Stomach (tissue), 9 donors: ENCODE data around the gene PTPN14. TPM values are rescaled to one million over a fixed set of nuclear protein-coding genes. Genes with fewer than 3 reads are reported as not detected.

Experiments used
- DNase-seq, 2 donors: peaks; one replicate each; pipeline versions ENCODE4 v3.0.0 to v3.0.0-alpha.2; 2013 to 2019
- H3K27ac ChIP-seq, 5 donors: fragments of 200-600 bp in 4 of 5; sonication (generic) in 4 of 5; one replicate each; pipeline ENCODE4 v1.5.1; 2013 to 2019; ENCODE audit warnings: mild to moderate bottlenecking in 1 of 5, moderate library complexity in 1 of 5
- H3K27me3 ChIP-seq, 3 donors: fragments of 200-600 bp; sonication (generic); one replicate each; pipeline ENCODE4 v1.5.1; 2017 to 2019; ENCODE audit warnings: mixed run types in 1 of 3
- H3K36me3 ChIP-seq, 4 donors: fragments of 200-600 bp; sonication (generic); 1 replicate in 3 of 4; 2 replicates in 1 of 4; pipeline ENCODE4 v1.5.1; 2016 to 2019
- H3K4me1 ChIP-seq, 4 donors: fragments of 200-600 bp; sonication (generic); one replicate each; pipeline ENCODE4 v1.5.1; 2016 to 2019
- H3K4me3 ChIP-seq, 4 donors: fragments of 200-600 bp; sonication (generic) in 3 of 4; one replicate each; pipeline ENCODE4 v1.5.1; 2016 to 2019; ENCODE audit warnings: mild to moderate bottlenecking in 1 of 4
- H3K9me3 ChIP-seq, 4 donors: fragments of 200-600 bp; sonication (generic); one replicate each; pipeline ENCODE4 v1.5.1; 2016 to 2019
- CTCF ChIP-seq, 7 experiments: fragments of 450-650 bp in 4 of 7; fragments of 200-600 bp in 3 of 7; sonication (generic) in 3 of 7; IDR thresholded peaks; one replicate each; pipeline ENCODE4 v1.5.1; 2016 to 2019; ENCODE audit warnings: antibody characterized with exemption in 7 of 7, control low read depth in 2 of 7, mild to moderate bottlenecking in 1 of 7
- EP300 ChIP-seq: sonication (generic); formaldehyde crosslinking; IDR thresholded peaks from one replicate; pipeline ENCODE4 v1.6.1; 2017; ENCODE audit warnings: antibody characterized with exemption
- POLR2A ChIP-seq, 4 donors: fragments of 450-650 bp; IDR thresholded peaks; one replicate each; pipeline ENCODE4 v1.6.1; 2016; ENCODE audit warnings: antibody characterized with exemption in 4 of 4, control low read depth in 2 of 4, mild to moderate bottlenecking in 1 of 4, moderate library complexity in 1 of 4
- POLR2AphosphoS5 ChIP-seq, 3 donors: sonication (generic); formaldehyde crosslinking; IDR thresholded peaks; one replicate each; pipeline ENCODE4 v1.6.1; 2016; ENCODE audit warnings: antibody characterized with exemption in 3 of 3
- WGBS, 5 donors: extraction: QIAGEN DNeasy Blood & Tissue Kit in 3 of 5; methylation state at CpG; one replicate each; pipeline versions ENCODE4 v1.1.5 to v1.1.7; 2013 to 2018; 5-methylcytosine and 5-hydroxymethylcytosine counted together
- intact Hi-C: fragments of 100-400 bp; cut with DNase I; formaldehyde crosslinking; loops from one replicate; pipeline ENCODE4 v1.15.1; 2023; ENCODE audit warnings: low total_unique reads
- polyA plus RNA-seq, 3 donors: library from polyadenylated mRNA; stranded (reverse); fragments of 200-250 nt; gene quantifications; one replicate each; pipeline ENCODE4 v1.2.3, GENCODE V29; 2013
- total RNA-seq, 5 donors: library from RNA; depleted of rRNA; stranded (reverse); fragments of >200 nt; gene quantifications; one replicate each; pipeline versions ENCODE4 v1.1.0 to v1.2.3, GENCODE V29; 2014 to 2016
- donor health status: healthy with polysubstance abuse.
- donor health status: Bipolar disorder and iron deficiency.
- donor health status: healthy.

The PTPN14 gene
- total and polyA plus RNA-seq, 8 donors = 1.7 to 44.6 (median 9.8) TPM

- H3K4me3 ChIP-seq = no peak overlapping the region
- WGBS, 5 donors = 27 to 50% (median 42%) methylated on average over 5 of the region's 5 CpGs
- peaks cover 0 to 9% (median 2%) of the 10 kb centered on the region in 4 donors for H3K4me1 ChIP-seq
- intact Hi-C loops = no loop called here
- no peak overlapping the region for H3K27ac ChIP-seq
- no peak for DNase-seq
- H3K36me3 ChIP-seq = peaks cover 0 to 68% (median 64%) of the 10 kb centered on the region in 4 donors
- TF ChIP-seq POLR2A (IDR thresholded peaks at IDR 0.05) = no peak
- TF ChIP-seq EP300 = no peak
- TF ChIP-seq POLR2AphosphoS5 (IDR thresholded peaks at IDR 0.05) = no peak
- TF ChIP-seq CTCF (IDR thresholded peaks at IDR 0.05) = no peak
- no peaks in the 10 kb centered on the region for H3K9me3 ChIP-seq
- no peaks in the 10 kb centered on the region for H3K27me3 ChIP-seq
Observed at GRCh38 chr1:214372092-214372491, 179.3 kb downstream of the PTPN14 start.

GRCh38 chr1:214370615-214371014 is 180.8 kb downstream of the PTPN14 start:
- Histone ChIP-seq H3K4me3 (no peak overlapping the region), H3K9me3 (no peaks in the 10 kb centered on the region), H3K27me3 (no peaks in the 10 kb centered on the region), H3K27ac (no peak overlapping the region), H3K36me3 (peaks cover 0 to 63% (median 60%) of the 10 kb centered on the region in 4 donors), H3K4me1 (peaks cover 0 to 9% (median 2%) of the 10 kb centered on the region in 4 donors)
- no peak for DNase-seq
- intact Hi-C loops = no loop called here
- 82 to 95% (median 88%) methylated on average over 3 of the region's 3 CpGs for WGBS, 5 donors
- TF ChIP-seq CTCF (IDR thresholded peaks at IDR 0.05) (no peak), POLR2AphosphoS5 (IDR thresholded peaks at IDR 0.05) (no peak), POLR2A (IDR thresholded peaks at IDR 0.05) (no peak), EP300 (no peak)

GRCh38 chr1:214369364-214369763 is 182.0 kb downstream of the PTPN14 start:
- WGBS, 5 donors = 80 to 88% (median 86%) methylated on average over 8 of the region's 8 CpGs
- intact Hi-C loops = no loop called here
- peaks cover 0 to 69% (median 62%) of the 10 kb centered on the region in 4 donors for H3K36me3 ChIP-seq

GRCh38 chr1:214367841-214368240 is 183.6 kb downstream of the PTPN14 start:
- Histone ChIP-seq H3K4me1 (no peaks in the 10 kb centered on the region), H3K9me3 (no peaks in the 10 kb centered on the region), H3K27ac (no peak overlapping the region), H3K27me3 (no peaks in the 10 kb centered on the region), H3K4me3 (no peak overlapping the region), H3K36me3 (peaks cover 3 to 79% (median 72%) of the 10 kb centered on the region in 4 donors)
- WGBS, 5 donors = 91 to 95% (median 94%) methylated on average over 5 of the region's 5 CpGs
- TF ChIP-seq POLR2A (IDR thresholded peaks at IDR 0.05) = no peak
- TF ChIP-seq POLR2AphosphoS5 (IDR thresholded peaks at IDR 0.05) = no peak
- TF ChIP-seq EP300 = no peak
- TF ChIP-seq CTCF (IDR thresholded peaks at IDR 0.05) = no peak
- intact Hi-C loops = no loop called here
- DNase-seq = no peak

More at GRCh38 chr1:214369364-214369763, 182.0 kb downstream of the PTPN14 start:
- TF ChIP-seq POLR2AphosphoS5 (IDR thresholded peaks at IDR 0.05) (no peak), POLR2A (IDR thresholded peaks at IDR 0.05) (no peak), CTCF (IDR thresholded peaks at IDR 0.05) (no peak), EP300 (no peak)
- Histone ChIP-seq H3K4me3 (no peak overlapping the region), H3K4me1 (peaks cover 0 to 4% (median 2%) of the 10 kb centered on the region in 4 donors), H3K9me3 (no peaks in the 10 kb centered on the region), H3K27me3 (no peaks in the 10 kb centered on the region), H3K27ac (no peak overlapping the region)
- no peak for DNase-seq
